T-cell (primary cell): ENCODE results near the gene DSP. TPM values are rescaled to one million over a fixed set of nuclear protein-coding genes. Genes with fewer than 3 reads are reported as not detected.

ENCODE experiments used
- ATAC-seq, 4 experiments: fragments of 200-7000 bp in 3 of 4; fragments of 150-1000 bp in 1 of 4; cut with Tn5 transposase; replicated peaks in 1 of 4; 1 replicate in 3 of 4; 2 replicates in 1 of 4; pipeline ENCODE4 v1.10.0; 2021; ENCODE audit warnings: moderate library complexity in 3 of 4, mild to moderate bottlenecking in 2 of 4, moderate number of reproducible peaks in 1 of 4
- CTCF ChIA-PET, 2 donors: fragments of 300-600 bp; sonication (Branson Sonifier 250); formaldehyde crosslinking; loops; one replicate each; lab custom pipeline; 2022; ENCODE audit warnings: antibody characterized with exemption in 2 of 2; lab: Charles Lee
- POLR2A ChIA-PET, 2 donors: fragments of 300-600 bp; sonication (Branson Sonifier 250); formaldehyde crosslinking; loops; one replicate each; lab custom pipeline; 2022; ENCODE audit warnings: antibody characterized with exemption in 2 of 2; lab: Charles Lee
- DNase-seq, 35 experiments: peaks; one replicate each; pipeline versions ENCODE4 v3.0.0 to v3.0.0-alpha.2; 2013 to 2023
- H3K27ac ChIP-seq: one replicate; pipeline ENCODE4 v1.5.1; 2013; ENCODE audit warnings: low read length
- H3K27me3 ChIP-seq, 2 experiments: replicated peaks in 1 of 2; 1 replicate in 1 of 2; 2 replicates in 1 of 2; pipeline versions ENCODE4 v1.6.1 to v1.7.0; 2013; ENCODE audit warnings: low read length in 1 of 2, mixed read lengths in 1 of 2; ENCODE audit not compliant: control insufficient read depth in 2 of 2, insufficient read depth in 2 of 2; ENCODE audit errors: extremely low read depth in 1 of 2
- H3K36me3 ChIP-seq, 2 donors: 1 replicate in 1 of 2; 2 replicates in 1 of 2; pipeline versions ENCODE4 v1.6.1 to v1.7.0; 2013; ENCODE audit warnings: low read length in 1 of 2; ENCODE audit not compliant: control insufficient read depth in 2 of 2, insufficient read depth in 1 of 2; ENCODE audit errors: extremely low read depth in 1 of 2
- H3K4me1 ChIP-seq, 2 experiments: 1 replicate in 1 of 2; 2 replicates in 1 of 2; pipeline versions ENCODE4 v1.6.1 to v1.7.0; 2013; ENCODE audit warnings: low read length in 2 of 2, mixed read lengths in 1 of 2; ENCODE audit not compliant: insufficient read depth in 2 of 2, control insufficient read depth in 1 of 2; ENCODE audit errors: extremely low read depth in 1 of 2
- H3K4me3 ChIP-seq, 2 donors: 1 replicate in 1 of 2; 2 replicates in 1 of 2; pipeline versions ENCODE4 v1.5.1 to v1.7.0; 2013; ENCODE audit warnings: mild to moderate bottlenecking in 2 of 2, low read length in 1 of 2, moderate library complexity in 1 of 2; ENCODE audit not compliant: control insufficient read depth in 1 of 2; ENCODE audit errors: extremely low read depth in 1 of 2
- H3K9me3 ChIP-seq: 2 replicates; pipeline ENCODE4 v1.7.0; 2013
- H3K27ac Mint-ChIP-seq, 2 donors: one replicate each; pipeline ENCODE4 v1.8.0; 2020 to 2021; ENCODE audit warnings: mild to moderate bottlenecking in 2 of 2, mixed read lengths in 2 of 2
- H3K27me3 Mint-ChIP-seq, 2 donors: one replicate each; pipeline ENCODE4 v1.8.0; 2021 to 2022; ENCODE audit warnings: mixed read lengths in 2 of 2
- H3K36me3 Mint-ChIP-seq: one replicate; pipeline ENCODE4 v1.8.0; 2021; ENCODE audit warnings: mixed read lengths
- H3K4me1 Mint-ChIP-seq, 3 donors: one replicate each; pipeline ENCODE4 v1.8.0; 2020 to 2022; ENCODE audit warnings: mixed read lengths in 3 of 3, mild to moderate bottlenecking in 1 of 3
- H3K4me3 Mint-ChIP-seq, 3 donors: one replicate each; pipeline ENCODE4 v1.8.0; 2020 to 2022; ENCODE audit warnings: mild to moderate bottlenecking in 3 of 3, mixed read lengths in 3 of 3, moderate library complexity in 3 of 3
- H3K9me3 Mint-ChIP-seq, 3 donors: one replicate each; pipeline ENCODE4 v1.8.0; 2020 to 2022; ENCODE audit warnings: mixed read lengths in 3 of 3
- WGBS: methylation state at CpG from one replicate; pipeline ENCODE4 v1.1.5; 2013; ENCODE audit warnings: missing lambda C conversion rate; ENCODE audit not compliant: insufficient coverage; 5-methylcytosine and 5-hydroxymethylcytosine counted together
- total RNA-seq, 35 experiments: library from RNA in 6 of 35; stranded (reverse) in 6 of 35; fragments of 120-200 nt in 1 of 35; gene quantifications; one replicate each; pipeline versions ENCODE4 v1.2.1 to v1.2.4 and lab custom pipeline; 2013 to 2026

The DSP gene
- total RNA-seq, 5 donors from 2014 or later (not counting 1 experiment from before 2014, with no cell fraction given) = 0.12 to 1.0 (median 0.80) TPM; not detected in 1

DNA sequence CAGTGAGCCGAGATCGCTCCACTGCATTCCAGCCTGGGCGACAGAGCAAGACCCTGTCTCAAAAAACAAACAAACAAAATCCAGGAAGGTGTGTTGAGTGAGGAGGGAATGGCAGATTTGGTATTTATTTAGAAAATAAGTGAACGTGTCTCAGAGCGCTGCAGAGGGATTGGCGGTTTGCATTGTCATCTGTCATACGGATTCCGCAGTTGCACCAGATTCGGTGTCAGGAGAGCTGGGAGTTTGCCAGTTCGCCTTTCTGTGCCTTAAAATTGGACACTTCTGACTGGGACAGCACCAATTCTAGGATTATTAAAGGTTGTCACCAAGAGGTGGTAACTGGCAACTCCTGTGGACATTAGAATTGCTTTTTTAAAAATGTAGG, 49.4 kb downstream of the DSP start:
- Mint-ChIP-seq H3K4me1 (peaks cover 46 to 47% (median 47%) of the 10 kb centered on the region in 3 donors), H3K9me3 (no peaks in the 10 kb centered on the region), H3K4me3 (peak overlapping the region; percentile 98 to 100 (median 99)), H3K27ac (peak overlapping the region; percentile 87 to 94), H3K36me3 (peaks cover 12% of the 10 kb centered on the region), H3K27me3 (no peaks in the 10 kb centered on the region)
- 65% methylated on average over 7 of the region's 10 CpGs for WGBS
- Histone ChIP-seq H3K9me3 (no peaks in the 10 kb centered on the region), H3K4me1 (peaks cover 8 to 11% of the 10 kb centered on the region in 2 experiments), H3K27me3 (no peaks in the 10 kb centered on the region), H3K27ac (no peak overlapping the region), H3K4me3 (peak overlapping the region; percentile 88 to 89), H3K36me3 (peaks cover 0 to 17% of the 10 kb centered on the region in 2 donors)
- CTCF ChIA-PET = interaction anchor here in 1 of 2 donors (0.5 kb wide), 1 partner anchor 340 kb away, joined by 6 read pairs; no protein-coding TSS in a partner anchor
- no peak for DNase-seq
- POLR2A ChIA-PET = no interaction called here
- ATAC-seq = no peak

DNA sequence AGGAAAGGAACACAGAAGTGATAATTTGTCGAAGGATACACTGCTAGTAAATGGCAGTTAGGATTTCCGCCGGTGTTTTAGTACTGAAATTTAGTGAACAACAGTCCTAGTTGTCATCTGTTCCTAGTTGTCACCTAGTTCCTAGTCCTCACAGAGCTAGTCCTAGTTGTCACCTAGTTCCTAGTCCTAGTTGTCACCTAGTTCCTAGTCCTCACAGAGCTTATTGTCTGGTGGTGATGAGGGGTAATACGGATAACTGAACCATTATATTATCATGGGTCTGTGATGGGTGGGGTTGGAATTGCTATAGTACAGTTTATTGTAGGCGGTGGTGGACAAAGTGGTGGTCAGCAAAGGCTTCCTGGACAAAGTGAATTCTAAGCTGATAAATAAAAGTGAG, 50.3 kb downstream of the DSP start:
- Histone ChIP-seq H3K27me3 (no peaks in the 10 kb centered on the region), H3K4me1 (peaks cover 8 to 11% of the 10 kb centered on the region in 2 experiments), H3K27ac (no peak overlapping the region), H3K36me3 (peaks cover 0 to 23% of the 10 kb centered on the region in 2 donors), H3K4me3 (no peak overlapping the region), H3K9me3 (no peaks in the 10 kb centered on the region)
- Mint-ChIP-seq H3K36me3 (peaks cover 18% of the 10 kb centered on the region), H3K9me3 (no peaks in the 10 kb centered on the region), H3K27ac (peak overlapping the region; percentile 3 to 5), H3K4me1 (peaks cover 46 to 50% (median 47%) of the 10 kb centered on the region in 3 donors), H3K27me3 (no peaks in the 10 kb centered on the region), H3K4me3 (peak overlapping the region; percentile 37 to 100 (median 98))
- ATAC-seq (no peak), DNase-seq (no peak)
- ChIA-PET POLR2A (no interaction called here), CTCF (no interaction called here)
- 100% methylated on average over 4 of the region's 5 CpGs for WGBS

DNA sequence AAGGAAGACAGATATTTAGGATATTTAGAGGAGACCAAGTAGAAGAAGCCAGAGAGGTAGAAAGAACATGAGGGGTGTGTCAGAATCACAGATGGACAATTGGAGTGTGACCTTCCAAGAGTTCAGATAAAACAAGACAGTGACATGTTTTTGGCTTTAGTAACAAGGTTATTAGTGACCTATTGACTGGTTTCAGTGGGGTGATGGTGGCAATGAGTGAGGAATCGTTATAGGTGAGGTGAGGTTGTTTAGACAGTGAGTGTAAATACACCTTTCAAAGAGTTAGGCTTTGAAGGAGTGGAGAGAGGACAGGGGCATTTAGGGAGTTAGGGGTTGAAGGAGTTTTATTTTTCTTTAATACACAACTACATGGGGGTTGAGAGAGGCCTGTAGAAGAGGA, 51.8 kb downstream of the DSP start:
- peaks cover 23% of the 10 kb centered on the region for H3K36me3 Mint-ChIP-seq
- ATAC-seq (no peak), DNase-seq (no peak)
- H3K27ac Mint-ChIP-seq = peak overlapping the region in 1 of 2 donors; percentile 11
- peaks cover 8 to 11% of the 10 kb centered on the region in 2 experiments for H3K4me1 ChIP-seq
- H3K36me3 ChIP-seq = peaks cover 0 to 27% of the 10 kb centered on the region in 2 donors
- no CpG with 5 or more reads among the region's 1 CpG for WGBS
- H3K4me1 Mint-ChIP-seq = peaks cover 42 to 46% (median 45%) of the 10 kb centered on the region in 3 donors
- no peak overlapping the region for H3K27ac ChIP-seq
- H3K27me3 ChIP-seq = no peaks in the 10 kb centered on the region
- no peak overlapping the region for H3K4me3 ChIP-seq
- CTCF ChIA-PET = no interaction called here
- no peak overlapping the region for H3K4me3 Mint-ChIP-seq
- no peaks in the 10 kb centered on the region for H3K27me3 Mint-ChIP-seq
- POLR2A ChIA-PET = no interaction called here
- H3K9me3 ChIP-seq = no peaks in the 10 kb centered on the region
- no peaks in the 10 kb centered on the region for H3K9me3 Mint-ChIP-seq

DNA sequence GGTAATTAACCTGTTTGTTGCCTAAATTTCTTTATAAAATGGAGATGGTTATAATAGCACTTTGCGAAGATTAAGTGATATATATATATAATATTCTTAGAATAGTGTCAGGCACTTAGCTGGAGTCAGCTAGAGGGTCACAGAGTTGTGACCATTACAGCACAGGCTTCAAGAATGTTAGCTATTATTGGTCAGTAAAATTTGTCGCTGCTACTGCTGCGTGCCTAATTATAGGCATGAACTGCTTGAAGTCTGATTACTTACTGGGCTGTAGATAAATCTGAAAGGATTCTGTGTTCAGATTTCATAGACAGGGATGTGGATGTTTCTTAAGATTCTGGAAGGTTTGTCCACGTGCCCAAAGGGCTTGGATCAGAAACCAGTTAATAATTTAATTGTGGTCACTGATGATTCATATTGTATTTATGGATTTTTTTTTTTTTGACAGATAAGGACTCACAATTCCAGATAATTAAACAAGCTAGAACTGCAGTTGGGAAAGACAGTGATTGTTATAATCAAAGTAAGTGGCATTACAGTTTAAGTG, 53.2 kb downstream of the DSP start:
- Histone ChIP-seq H3K9me3 (no peaks in the 10 kb centered on the region), H3K4me1 (peaks cover 8% of the 10 kb centered on the region in 2 experiments), H3K27ac (no peak overlapping the region), H3K36me3 (peaks cover 0 to 30% of the 10 kb centered on the region in 2 donors), H3K4me3 (no peak overlapping the region), H3K27me3 (no peaks in the 10 kb centered on the region)
- Mint-ChIP-seq H3K4me1 (peaks cover 35 to 39% (median 36%) of the 10 kb centered on the region in 3 donors), H3K27me3 (no peaks in the 10 kb centered on the region), H3K4me3 (no peak overlapping the region), H3K36me3 (peaks cover 32% of the 10 kb centered on the region), H3K27ac (no peak overlapping the region), H3K9me3 (no peaks in the 10 kb centered on the region)
- no peak for DNase-seq
- 89% methylated on average over 3 of the region's 4 CpGs for WGBS
- no peak for ATAC-seq
- ChIA-PET POLR2A (interaction anchor here in 1 of 2 donors (0.5 kb wide), 1 partner anchor 130 kb away, joined by 3 read pairs; no protein-coding TSS in a partner anchor), CTCF (interaction anchor here in 1 of 2 donors (0.6 kb wide), 1 partner anchor 22 kb away, joined by 5 read pairs; no protein-coding TSS in a partner anchor)

DNA sequence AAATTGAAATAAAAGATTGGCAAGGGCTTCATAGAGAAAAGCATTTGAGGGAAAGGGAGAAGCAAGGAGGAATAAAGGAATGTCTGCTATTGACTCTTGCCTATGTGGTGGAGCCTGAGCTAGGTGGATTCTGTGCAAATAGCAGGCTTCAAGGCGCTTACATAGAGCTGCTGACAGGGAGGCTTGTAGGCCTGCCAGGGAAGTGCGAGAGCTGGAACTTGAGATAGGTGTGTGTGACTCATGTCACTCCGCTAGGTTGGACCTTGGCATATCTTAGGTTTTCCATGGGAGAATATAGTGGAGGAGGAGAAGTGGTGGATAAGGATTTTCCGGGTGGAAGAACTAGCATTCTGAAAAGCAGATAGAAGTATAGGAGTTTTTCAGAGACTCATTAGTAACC, 62.5 kb downstream of the DSP start:
- Mint-ChIP-seq H3K27me3 (no peaks in the 10 kb centered on the region), H3K4me1 (peaks cover 2 to 10% (median 3%) of the 10 kb centered on the region in 3 donors), H3K36me3 (peaks cover 63% of the 10 kb centered on the region), H3K27ac (peak overlapping the region in 1 of 2 donors; percentile 11), H3K9me3 (no peaks in the 10 kb centered on the region), H3K4me3 (no peak overlapping the region)
- H3K4me1 ChIP-seq = no peaks in the 10 kb centered on the region
- ATAC-seq = no peak
- no peak for DNase-seq
- peaks cover 10 to 70% of the 10 kb centered on the region in 2 donors for H3K36me3 ChIP-seq
- WGBS = 93% methylated on average over 3 of the region's 4 CpGs
- H3K9me3 ChIP-seq = no peaks in the 10 kb centered on the region
- no peaks in the 10 kb centered on the region for H3K27me3 ChIP-seq
- H3K27ac ChIP-seq = no peak overlapping the region
- ChIA-PET CTCF (interaction anchor here in 1 of 2 donors (1.1 kb wide), 1 partner anchor 25 kb away, joined by 3 read pairs; no protein-coding TSS in a partner anchor), POLR2A (no interaction called here)
- no peak overlapping the region for H3K4me3 ChIP-seq

DNA sequence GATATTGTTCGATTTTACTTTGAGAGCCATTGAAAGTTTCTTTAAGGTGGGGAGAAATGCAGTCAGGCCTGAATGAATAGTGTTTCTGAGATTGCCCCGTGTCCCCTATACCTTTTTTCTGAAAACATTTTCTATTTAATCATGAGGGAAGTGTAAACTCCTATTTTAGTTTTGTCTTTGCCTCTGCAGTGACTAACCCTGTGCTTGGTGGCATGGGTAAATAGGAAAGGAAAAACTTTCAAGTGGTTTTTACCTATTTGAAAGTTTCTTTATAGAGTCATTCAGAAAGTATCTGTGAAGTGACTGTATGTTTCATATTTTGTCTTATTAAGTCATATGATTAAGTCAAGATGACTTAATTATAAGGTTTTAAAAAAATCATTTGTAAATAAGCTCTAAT, 63.0 kb downstream of the DSP start:
- no peaks in the 10 kb centered on the region for H3K9me3 Mint-ChIP-seq
- H3K27ac Mint-ChIP-seq = no peak overlapping the region
- ATAC-seq = no peak
- Histone ChIP-seq H3K4me1 (no peaks in the 10 kb centered on the region), H3K27ac (no peak overlapping the region), H3K36me3 (peaks cover 10 to 68% of the 10 kb centered on the region in 2 donors), H3K4me3 (no peak overlapping the region), H3K9me3 (no peaks in the 10 kb centered on the region), H3K27me3 (no peaks in the 10 kb centered on the region)
- no CpG with 5 or more reads among the region's 2 CpGs for WGBS
- DNase-seq = no peak
- POLR2A ChIA-PET = no interaction called here
- H3K4me1 Mint-ChIP-seq = peaks cover 0 to 10% (median 3%) of the 10 kb centered on the region in 3 donors
- CTCF ChIA-PET = interaction anchor here in 1 of 2 donors (1.1 kb wide), 1 partner anchor 25 kb away, joined by 3 read pairs; no protein-coding TSS in a partner anchor
- peaks cover 61% of the 10 kb centered on the region for H3K36me3 Mint-ChIP-seq
- H3K27me3 Mint-ChIP-seq = no peaks in the 10 kb centered on the region
- H3K4me3 Mint-ChIP-seq = no peak overlapping the region
